ENCODE data around the gene BICC1.

- TF ChIP-seq CTCF (IDR thresholded peaks at IDR 0.05; ENCODE audit: low read depth, low read length, missing input control) (no peak), RAD21 (IDR thresholded peaks at IDR 0.05) (no peak), JUND (IDR thresholded peaks at IDR 0.05) (no peak), NR2F2 (IDR thresholded peaks at IDR 0.05) (no peak), HNF4A (conservative IDR thresholded peaks at IDR 0.05) (no peak), TAF1 (conservative IDR thresholded peaks at IDR 0.05) (no peak), ATF3 (IDR thresholded peaks at IDR 0.05) (no peak), MAX (IDR thresholded peaks at IDR 0.05) (no peak), REST (IDR thresholded peaks at IDR 0.05) (no peak), YY1 (IDR thresholded peaks at IDR 0.05) (no peak), RXRA (IDR thresholded peaks at IDR 0.05) (no peak), GABPA (IDR thresholded peaks at IDR 0.05 in 1 of 2, conservative IDR thresholded peaks at IDR 0.05 in 1 of 2) (no peak), SP1 (IDR thresholded peaks at IDR 0.05) (no peak)
Observed at GRCh38 chr10:58586282-58587245, 73.9 kb downstream of the BICC1 start.

Data from liver (tissue), 3 donors.